GM12878 (cell line): Measurements from ENCODE around the gene PRKCE. TPM values are rescaled to one million over a fixed set of nuclear protein-coding genes. Genes with fewer than 3 reads are reported as not detected.

ENCODE experiments used
- ATAC-seq: fragments of 200-7000 bp; cut with Tn5 transposase; 3 replicates; pipeline ENCODE4 v1.9.1; 2020; ENCODE audit warnings: mild to moderate bottlenecking, moderate library complexity
- BruUV-seq: library from RNA; stranded (reverse); fragments of 400-500 nt; replicated peaks from 2 replicates; lab custom pipeline; 2021; lab: Mats Ljungman, UMichigan
- CTCF ChIA-PET: fragments of 300-600 bp; sonication (Branson Sonifier 250); formaldehyde crosslinking; extraction: SDS; loops from one replicate; lab custom pipeline; 2021; ENCODE audit warnings: inconsistent platforms; lab: Yijun Ruan, JAX
- POLR2A ChIA-PET: fragments of 350-600 bp; formaldehyde crosslinking; extraction: SDS; loops from one replicate; lab custom pipeline; 2021; ENCODE audit warnings: inconsistent platforms; lab: Charles Lee
- RAD21 ChIA-PET: fragments of 300-600 bp; sonication (Branson Sonifier 250); formaldehyde crosslinking; loops from one replicate; lab custom pipeline; 2023; ENCODE audit warnings: antibody characterized with exemption; ENCODE audit not compliant: unreplicated experiment; lab: Charles Lee
- SMC1A ChIA-PET: fragments of 300-600 bp; sonication (Branson Sonifier 250); formaldehyde crosslinking; loops from one replicate; lab custom pipeline; 2023; ENCODE audit not compliant: unreplicated experiment, uncharacterized antibody; lab: Charles Lee
- DNase-seq: peaks from one replicate; pipeline ENCODE4 v3.0.0-alpha.2; 2011; ENCODE audit warnings: low read depth, low spot score
- FAIRE-seq: peaks from 3 replicates; lab custom pipeline; 2011; peaks lifted over from hg19 to GRCh38; lab: Jason Lieb, UNC
- H2AFZ ChIP-seq: 2 replicates; pipeline ENCODE4 v1.6.0; 2011; ENCODE audit warnings: low read depth, low read length, control low read depth; ENCODE audit not compliant: control insufficient read depth
- H3K27ac ChIP-seq: 2 replicates; pipeline ENCODE4 v1.5.1; 2011; ENCODE audit warnings: control low read depth; ENCODE audit not compliant: control insufficient read depth, insufficient read depth
- H3K27me3 ChIP-seq, 2 experiments: replicated peaks in 1 of 2; 2 replicates each; pipeline versions ENCODE4 v1.6.0 to v1.6.1; 2011; ENCODE audit warnings: low read length in 1 of 2; ENCODE audit not compliant: control insufficient read depth in 2 of 2, insufficient read depth in 2 of 2
- H3K36me3 ChIP-seq, 2 experiments: 2 replicates each; pipeline ENCODE4 v1.5.1; 2011; ENCODE audit warnings: low read length in 1 of 2; ENCODE audit not compliant: control insufficient read depth in 2 of 2, insufficient read depth in 2 of 2
- H3K4me1 ChIP-seq: 2 replicates; pipeline ENCODE4 v1.6.1; 2011; ENCODE audit warnings: mild to moderate bottlenecking, low read length, moderate library complexity, mixed read lengths; ENCODE audit not compliant: control insufficient read depth, insufficient read depth
- H3K4me2 ChIP-seq: 2 replicates; pipeline ENCODE4 v1.6.0; 2011; ENCODE audit warnings: control low read depth; ENCODE audit not compliant: control insufficient read depth, insufficient read depth
- H3K4me3 ChIP-seq: fragments of 200-600 bp; sonication (generic); 2 replicates; pipeline ENCODE4 v1.5.1; 2016
- H3K79me2 ChIP-seq: 2 replicates; pipeline ENCODE4 v1.6.0; 2011; ENCODE audit warnings: low read length; ENCODE audit not compliant: control insufficient read depth, insufficient read depth
- H3K9ac ChIP-seq: 2 replicates; pipeline ENCODE4 v1.8.0; 2011; ENCODE audit warnings: low read length, control low read depth, mixed read lengths; ENCODE audit not compliant: control insufficient read depth, insufficient read depth
- H3K9me3 ChIP-seq: replicated peaks from 3 replicates; pipeline ENCODE4 v1.5.1; 2011; ENCODE audit warnings: mild to moderate bottlenecking, low read length; ENCODE audit not compliant: control insufficient read depth, insufficient read depth
- H4K20me1 ChIP-seq: 2 replicates; pipeline ENCODE4 v1.6.0; 2011; ENCODE audit not compliant: control insufficient read depth, insufficient read depth
- EED ChIP-seq: sonication (generic); IDR thresholded peaks from 2 replicates; pipeline ENCODE4 v1.6.1; 2016; ENCODE audit warnings: antibody characterized with exemption, low read depth
- IKZF2 ChIP-seq, 2 experiments: fragments of 450-650 bp; IDR thresholded peaks; 2 replicates each; pipeline ENCODE4 v1.6.1; 2017; ENCODE audit warnings: mild to moderate bottlenecking in 2 of 2, moderate library complexity in 2 of 2
- MEF2B ChIP-seq: fragments of 450-650 bp; IDR thresholded peaks from 2 replicates; pipeline ENCODE4 v1.6.1; 2018; ENCODE audit warnings: mild to moderate bottlenecking, moderate library complexity; ENCODE audit not compliant: partially characterized antibody, poor library complexity, severe bottlenecking
- SRF ChIP-seq, 2 experiments: IDR thresholded peaks; 2 replicates each; pipeline ENCODE4 v1.6.1; 2011; ENCODE audit warnings: low read depth in 2 of 2, low read length in 2 of 2, mild to moderate bottlenecking in 1 of 2, moderate library complexity in 1 of 2
- YBX1 ChIP-seq: fragments of 450-650 bp; IDR thresholded peaks from 2 replicates; pipeline ENCODE4 v1.6.1; 2016; ENCODE audit warnings: antibody characterized with exemption
- ZNF24 ChIP-seq: fragments of 450-650 bp; IDR thresholded peaks from 2 replicates; pipeline ENCODE4 v1.6.1; 2017; ENCODE audit warnings: antibody characterized with exemption, mild to moderate bottlenecking
- in situ Hi-C: fragments of 300-500 bp; cut with MboI; formaldehyde crosslinking; loops from 9 replicates; pipeline ENCODE4 v1.14.3; 2018; ENCODE audit warnings: mixed read lengths
- intact Hi-C: fragments of 100-400 bp; cut with micrococcal nuclease; formaldehyde crosslinking; loops from one replicate; pipeline ENCODE4 v1.14.2; 2022; ENCODE audit not compliant: unreplicated experiment
- polyA plus RNA-seq, 11 experiments: library from polyadenylated mRNA; depleted of rRNA in 4 of 11; unstranded in 6 of 11; stranded (reverse) in 5 of 11; fragments of >200 nt; fragmentation: Nextera tagmentation in 4 of 11; fragmentation: Illumina TruSeq in 1 of 11; extraction: Ambion mirVana in 4 of 11; extraction: Trizol in 1 of 11; gene quantifications; 1 replicate in 1 of 11; 2 replicates in 10 of 11; pipeline versions ENCODE4 v1.2.1 to v1.2.3, GENCODE V29; 2011 to 2016; ENCODE audit warnings: inconsistent platforms in 2 of 11, missing spikeins in 2 of 11, low read depth in 1 of 11
- total RNA-seq, 4 experiments: library from RNA; depleted of rRNA in 3 of 4; stranded (reverse); fragments of >200 nt in 3 of 4; fragmentation: Illumina TruSeq in 1 of 4; extraction: Trizol in 1 of 4; gene quantifications; 2 replicates each; pipeline versions ENCODE4 v1.2.1 to v1.2.3, GENCODE V29; 2013 to 2021
- TF ChIP-seq, protein P1 (sequence below): fragments of 450-650 bp; formaldehyde crosslinking; IDR thresholded peaks from 2 replicates; pipeline ENCODE4 v1.4.0; 2020; ENCODE audit warnings: mild to moderate bottlenecking, moderate library complexity
- TF ChIP-seq, protein P2 (sequence below): fragments of 450-650 bp; IDR thresholded peaks from 2 replicates; pipeline ENCODE4 v1.6.1; 2017; ENCODE audit warnings: low read depth, mild to moderate bottlenecking, moderate library complexity

The PRKCE gene
- total and polyA plus RNA-seq, 10 of the 15 experiments (the other 5 are each of a cell fraction or from before 2014, with no cell fraction given) = 2.6 to 28.2 (median 11.3) TPM

DNA sequence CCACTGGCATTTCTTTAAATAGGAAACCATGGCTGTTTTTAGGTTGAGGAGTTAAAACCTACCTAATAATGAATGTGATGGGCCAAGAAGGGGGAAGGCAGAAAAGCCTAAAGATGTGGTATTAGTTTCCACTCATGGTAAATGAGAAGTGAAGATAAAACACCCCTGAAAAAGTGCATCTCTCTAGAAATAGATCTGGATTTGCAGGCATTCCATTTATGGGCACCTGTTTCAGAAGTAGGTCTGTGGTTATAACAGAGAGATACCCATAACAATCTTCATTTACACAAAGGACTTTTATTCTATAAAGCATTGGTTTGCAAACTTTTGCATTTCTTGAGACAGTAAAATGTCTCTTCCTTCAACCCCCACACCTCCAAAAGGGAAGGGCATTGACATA lies 62.1 kb downstream of the PRKCE start:
- Histone ChIP-seq H3K4me2 (no peak overlapping the region; the same call in 1 of the 2 replicates), H3K4me3 (no peak overlapping the region), H3K27ac (0 out of 2 replicates have a peak overlapping the region, but pooled peaks have one; percentile 10), H2AFZ (no peak overlapping the region), H4K20me1 (no peaks in the 10 kb centered on the region), H3K4me1 (peaks cover 11% of the 10 kb centered on the region), H3K27me3 (no peaks in the 10 kb centered on the region), H3K79me2 (peaks cover 2% of the 10 kb centered on the region), H3K9ac (no peak overlapping the region), H3K9me3 (no peaks in the 10 kb centered on the region; the same call in 2 of the 3 replicates), H3K36me3 (peaks cover 0 to 2% of the 10 kb centered on the region in 2 experiments; a peak in 1 of 4 replicates)
- BruUV-seq = no TSS peak
- DNase-seq = no peak
- no peak for FAIRE-seq
- CTCF ChIA-PET = no interaction called here
- intact Hi-C loops (no loop called here), in situ Hi-C loops (no loop called here)
- POLR2A ChIA-PET = no interaction called here
- ATAC-seq = peak; percentile 66
- SMC1A ChIA-PET = interaction anchor here (1.4 kb wide), 1 partner anchor 10 kb away, joined by 6 read pairs; no protein-coding TSS in a partner anchor
- 0 out of 2 replicates have a peak, but pooled peaks have one; percentile 54 for TF ChIP-seq ZNF24
- TF ChIP-seq MEF2B = peak; percentile 22
- no peak for TF ChIP-seq EED
- TF ChIP-seq IKZF2 (IDR thresholded peaks at IDR 0.05) = 0 out of 4 replicates have a peak, but pooled peaks of 1 of the 2 experiments have one; percentile 13
- 0 out of 2 replicates have a peak, but pooled peaks have one; percentile 24 for TF ChIP-seq YBX1
- peak; percentile 18 to 76; a peak in 2 of 4 replicates for TF ChIP-seq SRF (IDR thresholded peaks at IDR 0.05; ENCODE audit: low read depth in 2 of 2, low read length in 2 of 2)
- TF ChIP-seq, protein P1, sequence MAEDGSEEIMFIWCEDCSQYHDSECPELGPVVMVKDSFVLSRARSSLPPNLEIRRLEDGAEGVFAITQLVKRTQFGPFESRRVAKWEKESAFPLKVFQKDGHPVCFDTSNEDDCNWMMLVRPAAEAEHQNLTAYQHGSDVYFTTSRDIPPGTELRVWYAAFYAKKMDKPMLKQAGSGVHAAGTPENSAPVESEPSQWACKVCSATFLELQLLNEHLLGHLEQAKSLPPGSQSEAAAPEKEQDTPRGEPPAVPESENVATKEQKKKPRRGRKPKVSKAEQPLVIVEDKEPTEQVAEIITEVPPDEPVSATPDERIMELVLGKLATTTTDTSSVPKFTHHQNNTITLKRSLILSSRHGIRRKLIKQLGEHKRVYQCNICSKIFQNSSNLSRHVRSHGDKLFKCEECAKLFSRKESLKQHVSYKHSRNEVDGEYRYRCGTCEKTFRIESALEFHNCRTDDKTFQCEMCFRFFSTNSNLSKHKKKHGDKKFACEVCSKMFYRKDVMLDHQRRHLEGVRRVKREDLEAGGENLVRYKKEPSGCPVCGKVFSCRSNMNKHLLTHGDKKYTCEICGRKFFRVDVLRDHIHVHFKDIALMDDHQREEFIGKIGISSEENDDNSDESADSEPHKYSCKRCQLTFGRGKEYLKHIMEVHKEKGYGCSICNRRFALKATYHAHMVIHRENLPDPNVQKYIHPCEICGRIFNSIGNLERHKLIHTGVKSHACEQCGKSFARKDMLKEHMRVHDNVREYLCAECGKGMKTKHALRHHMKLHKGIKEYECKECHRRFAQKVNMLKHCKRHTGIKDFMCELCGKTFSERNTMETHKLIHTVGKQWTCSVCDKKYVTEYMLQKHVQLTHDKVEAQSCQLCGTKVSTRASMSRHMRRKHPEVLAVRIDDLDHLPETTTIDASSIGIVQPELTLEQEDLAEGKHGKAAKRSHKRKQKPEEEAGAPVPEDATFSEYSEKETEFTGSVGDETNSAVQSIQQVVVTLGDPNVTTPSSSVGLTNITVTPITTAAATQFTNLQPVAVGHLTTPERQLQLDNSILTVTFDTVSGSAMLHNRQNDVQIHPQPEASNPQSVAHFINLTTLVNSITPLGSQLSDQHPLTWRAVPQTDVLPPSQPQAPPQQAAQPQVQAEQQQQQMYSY (CRISPR knock-in tag) = no peak
- TF ChIP-seq, protein P2, sequence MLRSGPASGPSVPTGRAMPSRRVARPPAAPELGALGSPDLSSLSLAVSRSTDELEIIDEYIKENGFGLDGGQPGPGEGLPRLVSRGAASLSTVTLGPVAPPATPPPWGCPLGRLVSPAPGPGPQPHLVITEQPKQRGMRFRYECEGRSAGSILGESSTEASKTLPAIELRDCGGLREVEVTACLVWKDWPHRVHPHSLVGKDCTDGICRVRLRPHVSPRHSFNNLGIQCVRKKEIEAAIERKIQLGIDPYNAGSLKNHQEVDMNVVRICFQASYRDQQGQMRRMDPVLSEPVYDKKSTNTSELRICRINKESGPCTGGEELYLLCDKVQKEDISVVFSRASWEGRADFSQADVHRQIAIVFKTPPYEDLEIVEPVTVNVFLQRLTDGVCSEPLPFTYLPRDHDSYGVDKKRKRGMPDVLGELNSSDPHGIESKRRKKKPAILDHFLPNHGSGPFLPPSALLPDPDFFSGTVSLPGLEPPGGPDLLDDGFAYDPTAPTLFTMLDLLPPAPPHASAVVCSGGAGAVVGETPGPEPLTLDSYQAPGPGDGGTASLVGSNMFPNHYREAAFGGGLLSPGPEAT = peak; percentile 35; the same call in 1 of the 2 replicates
- RAD21 ChIA-PET = no interaction called here
